Activated T-cell treated with anti-CD3 and anti-CD28 coated beads, Interleukin-2, amount 50 U/mL, for 4 hours (primary cell): ENCODE data around the gene CDH24. TPM values are rescaled to one million over a fixed set of nuclear protein-coding genes. Genes with fewer than 3 reads are reported as not detected.

Experiments
- ATAC-seq, 2 donors: fragments of 200-7000 bp; cut with Tn5 transposase; one replicate each; pipeline ENCODE4 v1.10.0; 2021
- DNase-seq: peaks from one replicate; pipeline ENCODE4 v3.0.0-alpha.2; 2020
- H3K27me3 Mint-ChIP-seq: one replicate; pipeline ENCODE4 v1.8.0; 2021; ENCODE audit warnings: low read depth, mixed read lengths
- H3K36me3 Mint-ChIP-seq: one replicate; pipeline ENCODE4 v1.8.0; 2022; ENCODE audit warnings: mixed read lengths; ENCODE audit not compliant: insufficient read depth
- H3K4me1 Mint-ChIP-seq: one replicate; pipeline ENCODE4 v1.8.0; 2021; ENCODE audit warnings: low read depth, mixed read lengths
- H3K4me3 Mint-ChIP-seq: one replicate; pipeline ENCODE4 v1.8.0; 2021; ENCODE audit warnings: mild to moderate bottlenecking, moderate library complexity, mixed read lengths
- H3K9me3 Mint-ChIP-seq: one replicate; pipeline ENCODE4 v1.8.0; 2021; ENCODE audit warnings: mixed read lengths
- total RNA-seq, 3 donors: library from RNA; stranded (reverse); gene quantifications; one replicate each; pipeline ENCODE4 v1.2.1, GENCODE V29; 2021

CDH24 gene
- total RNA-seq, 3 donors from 2014 or later: 0.51 to 0.87 (median 0.65) TPM

DNA sequence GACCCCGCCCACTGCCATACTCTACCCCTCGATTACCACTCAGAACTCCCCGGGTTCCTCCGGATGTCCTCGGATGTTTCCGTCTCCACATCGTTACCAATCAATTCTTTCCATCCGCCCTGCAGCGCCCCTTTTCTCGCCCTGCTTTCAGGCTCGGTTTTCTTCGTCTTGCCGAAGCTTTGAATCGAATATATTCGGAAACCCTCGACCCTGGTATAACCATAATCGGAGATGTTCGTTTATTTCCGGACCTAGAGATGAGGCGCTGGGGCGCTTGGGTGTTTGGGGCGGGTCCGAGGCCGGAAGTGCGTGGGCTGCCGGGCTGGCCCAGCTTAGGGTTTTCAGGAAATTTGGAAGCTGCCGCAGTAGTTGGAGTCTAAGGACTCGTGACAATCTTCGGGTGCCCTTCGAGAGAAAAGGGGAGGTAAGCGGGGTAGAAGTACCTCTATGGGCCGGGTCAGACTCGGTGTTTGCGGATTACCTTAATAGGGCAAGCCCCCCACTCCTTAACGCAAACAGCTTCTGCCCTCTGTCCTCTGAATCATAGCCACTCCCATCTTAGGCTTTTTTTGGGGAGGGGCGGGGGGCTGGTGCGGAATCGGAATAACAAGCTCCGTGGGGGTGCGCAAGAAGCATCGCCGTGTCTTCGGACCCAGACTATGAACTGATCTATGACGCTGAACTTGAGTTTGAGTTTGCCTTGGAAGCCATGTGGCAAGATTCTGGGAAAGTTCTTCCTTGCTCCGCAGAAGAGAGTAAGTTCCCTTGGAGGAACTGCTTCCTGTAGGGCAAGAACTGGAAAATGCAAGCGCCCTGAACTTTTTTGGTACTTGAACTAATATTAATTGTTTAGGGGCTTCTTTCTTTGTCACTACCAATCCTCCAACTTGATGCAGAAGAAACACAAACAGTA lies 38.1 kb upstream of the CDH24 start, which contains the start of gene C14orf119:
TSS of gene C14orf119 (plus strand) at position 310 of the 913 bp plus-strand sequence. CDS start 2,154 bp downstream, outside the sequence.
- ATAC-seq (peak; percentile 88 to 91), DNase-seq (peak; percentile 99)
- H3K4me1 Mint-ChIP-seq: peaks cover 47% of the 10 kb centered on the region
- no peaks in the 10 kb centered on the region for H3K9me3 Mint-ChIP-seq
- H3K36me3 Mint-ChIP-seq: peaks cover 25% of the 10 kb centered on the region
- H3K4me3 Mint-ChIP-seq: no peak within 1 kb of the TSS
- no peaks in the 10 kb centered on the region for H3K27me3 Mint-ChIP-seq

DNA sequence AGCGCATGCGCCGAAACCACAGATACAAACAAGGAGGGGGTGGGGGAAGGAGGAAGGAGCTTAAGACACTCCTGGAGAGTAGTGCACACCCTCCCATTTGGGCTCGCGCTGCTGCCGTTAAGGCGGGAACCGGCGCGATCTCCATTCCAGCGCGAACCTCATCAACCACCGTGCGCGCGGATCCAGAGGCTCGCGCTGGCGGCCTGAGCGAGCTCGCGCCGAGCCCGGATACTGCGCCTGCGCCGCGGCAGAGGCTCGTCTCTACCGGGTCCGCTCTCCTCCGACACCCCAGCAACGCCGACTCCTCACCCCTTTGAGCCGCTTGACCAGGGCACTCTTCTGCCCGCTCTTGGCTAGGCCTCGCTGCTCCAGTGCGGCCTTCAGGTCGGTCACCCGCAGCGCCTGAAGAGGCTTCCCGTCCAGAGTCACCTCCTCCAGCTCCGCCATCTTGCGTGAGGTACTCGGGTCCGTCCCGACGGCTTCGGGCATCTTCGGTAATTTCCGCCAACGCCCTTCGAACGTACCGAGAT lies 37.4 kb upstream of the CDH24 start, which contains the start of gene ACIN1:
TSS of gene ACIN1 (minus strand) at position 471 of the 530 bp plus-strand sequence. CDS start at position 447, 24 bp downstream.
- H3K4me1 Mint-ChIP-seq: peaks cover 51% of the 10 kb centered on the region
- DNase-seq (peak; percentile 62), ATAC-seq (peak; percentile 51 to 55)
- H3K4me3 Mint-ChIP-seq: no peak within 1 kb of the TSS
- peaks cover 32% of the 10 kb centered on the region for H3K36me3 Mint-ChIP-seq
- H3K9me3 Mint-ChIP-seq: no peaks in the 10 kb centered on the region
- H3K27me3 Mint-ChIP-seq: no peaks in the 10 kb centered on the region

DNA sequence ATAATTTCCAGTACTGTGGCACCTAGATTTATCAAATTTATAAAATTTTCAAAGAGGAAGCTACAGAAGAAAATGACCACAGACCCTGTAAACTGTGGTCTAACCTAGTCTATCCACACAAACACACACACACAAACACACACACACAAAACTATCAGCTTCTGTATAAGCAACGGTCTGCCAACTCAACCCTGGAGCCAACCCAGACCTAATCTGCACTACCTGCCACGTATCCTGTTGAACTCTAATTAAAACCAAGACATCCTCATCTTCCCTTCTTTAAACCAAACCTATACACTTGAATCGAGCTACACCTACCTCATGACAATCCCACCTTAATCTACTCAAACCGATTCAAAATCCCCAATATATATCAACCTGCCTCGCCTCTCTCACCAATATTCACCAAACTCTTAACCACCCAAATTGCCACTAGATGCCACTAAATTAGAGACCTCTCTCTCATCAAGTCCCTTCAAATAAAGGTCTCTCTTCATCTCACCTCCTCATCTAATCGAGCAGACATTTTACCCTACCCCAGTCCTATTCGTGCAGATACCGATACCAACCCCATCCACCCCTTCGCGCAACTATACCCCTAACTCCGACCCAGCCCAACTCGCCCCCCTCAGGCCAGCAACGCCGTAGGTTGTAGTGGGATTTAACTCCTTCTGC lies 36.8 kb upstream of the CDH24 start:
- H3K4me3 Mint-ChIP-seq: no peak overlapping the region
- peaks cover 52% of the 10 kb centered on the region for H3K4me1 Mint-ChIP-seq
- ATAC-seq (no peak), DNase-seq (no peak)
- H3K27me3 Mint-ChIP-seq: no peaks in the 10 kb centered on the region
- H3K9me3 Mint-ChIP-seq: no peaks in the 10 kb centered on the region
- H3K36me3 Mint-ChIP-seq: peaks cover 35% of the 10 kb centered on the region

DNA sequence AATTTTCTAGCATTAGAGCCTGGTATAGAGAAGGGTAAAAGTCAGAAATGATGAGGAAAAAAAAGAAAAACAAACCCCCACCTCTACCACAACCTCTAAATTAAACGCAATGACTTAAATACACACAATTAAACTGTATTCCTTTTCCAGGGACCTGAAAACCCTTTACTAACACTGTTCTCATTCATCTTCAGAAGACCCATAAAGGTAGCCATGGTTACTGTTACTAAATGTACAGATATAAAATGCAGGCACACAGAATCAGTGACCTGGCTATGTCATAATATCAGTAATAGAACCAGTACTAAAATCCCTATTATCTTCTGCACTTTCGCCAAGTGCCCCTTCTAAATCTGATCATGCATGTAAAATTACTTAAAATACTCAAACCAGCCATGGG lies 36.2 kb upstream of the CDH24 start:
- Mint-ChIP-seq H3K36me3 (peaks cover 33% of the 10 kb centered on the region), H3K9me3 (no peaks in the 10 kb centered on the region), H3K4me1 (peaks cover 52% of the 10 kb centered on the region), H3K4me3 (no peak overlapping the region), H3K27me3 (no peaks in the 10 kb centered on the region)
- DNase-seq (no peak), ATAC-seq (no peak)

DNA sequence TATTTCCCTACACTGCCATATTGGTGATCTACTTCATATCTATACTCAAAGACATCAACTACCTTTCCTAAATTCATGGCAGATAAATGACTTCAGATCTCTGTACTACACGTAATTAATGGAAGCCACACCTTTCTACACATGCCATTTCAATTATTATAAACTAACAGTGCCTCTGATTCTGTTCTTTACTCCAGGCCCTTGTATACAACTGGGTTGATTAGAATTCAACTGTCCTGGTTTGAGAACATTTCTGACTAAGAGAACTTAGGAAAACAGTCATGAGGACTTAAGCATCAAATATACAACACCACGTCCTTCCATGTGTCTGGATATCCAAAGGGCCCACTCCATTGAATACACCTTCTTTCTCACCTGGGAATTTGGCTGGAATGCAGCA lies 35.8 kb upstream of the CDH24 start:
- ATAC-seq (no peak), DNase-seq (no peak)
- no peak overlapping the region for H3K4me3 Mint-ChIP-seq
- H3K9me3 Mint-ChIP-seq: no peaks in the 10 kb centered on the region
- H3K4me1 Mint-ChIP-seq: peaks cover 51% of the 10 kb centered on the region
- peaks cover 32% of the 10 kb centered on the region for H3K36me3 Mint-ChIP-seq
- H3K27me3 Mint-ChIP-seq: no peaks in the 10 kb centered on the region

DNA sequence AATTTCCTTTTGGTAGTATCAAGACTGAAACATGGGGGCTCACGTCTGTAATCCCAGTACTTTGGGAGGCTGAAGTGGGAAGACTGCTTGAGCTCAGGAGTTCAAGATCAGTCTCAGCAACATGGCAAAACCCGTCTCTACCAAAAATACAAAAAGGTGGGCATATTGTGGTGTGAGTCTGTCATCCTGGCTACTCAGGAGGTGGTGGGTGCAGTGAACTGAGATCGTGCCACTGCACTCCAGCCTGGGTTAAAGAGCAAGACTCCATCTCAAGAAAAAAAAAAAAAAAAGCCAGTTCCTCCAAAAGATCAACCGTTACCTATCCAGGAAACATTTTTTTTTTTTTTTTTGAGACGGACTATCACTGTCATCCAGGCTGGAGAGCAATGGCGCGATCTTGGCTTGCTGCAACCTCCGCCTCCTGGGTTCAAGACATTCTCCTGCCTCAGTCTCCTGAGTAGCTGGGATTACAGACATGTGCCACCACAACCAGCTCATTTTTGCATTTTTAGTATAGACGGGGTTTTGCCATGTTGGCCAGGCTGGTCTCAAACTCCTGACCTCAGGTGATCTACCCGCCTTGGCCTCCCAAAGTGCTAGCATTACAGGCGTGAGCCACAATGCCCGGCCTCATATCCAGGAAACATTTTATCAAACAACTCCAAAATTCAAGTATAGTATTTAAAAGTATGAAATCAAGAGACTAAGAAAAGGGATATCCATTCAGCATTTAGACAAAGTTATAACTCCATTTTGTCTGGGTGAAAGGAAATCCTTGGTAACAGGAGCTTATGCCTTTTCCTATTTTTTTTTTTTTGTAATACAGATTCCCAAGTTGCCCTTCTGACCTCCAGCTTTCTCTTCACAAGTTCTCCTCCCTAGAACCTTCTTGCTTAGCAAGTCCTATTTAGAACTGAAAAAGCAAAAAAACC lies 34.2 kb upstream of the CDH24 start:
- H3K4me3 Mint-ChIP-seq: no peak overlapping the region

DNA sequence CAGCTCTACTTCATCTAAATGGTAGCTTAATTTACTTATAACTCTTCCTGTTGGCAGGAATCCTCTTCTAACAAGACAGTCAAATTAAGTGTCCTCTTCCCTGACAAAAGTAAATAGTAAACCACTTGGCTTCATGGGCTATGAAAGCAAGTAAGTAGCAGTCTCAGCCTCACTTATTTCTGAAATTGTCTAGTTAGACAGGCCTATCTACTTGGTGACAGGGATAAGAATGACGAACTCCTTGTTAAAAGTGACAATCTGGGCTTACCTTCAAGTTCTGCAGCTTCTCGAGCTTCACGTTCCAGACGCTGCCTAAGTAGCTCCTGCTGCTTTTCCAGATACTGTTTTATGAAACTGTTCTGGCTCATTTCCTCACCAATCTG lies 32.9 kb upstream of the CDH24 start:
- no peaks in the 10 kb centered on the region for H3K27me3 Mint-ChIP-seq
- H3K36me3 Mint-ChIP-seq: peaks cover 45% of the 10 kb centered on the region
- peaks cover 57% of the 10 kb centered on the region for H3K4me1 Mint-ChIP-seq
- DNase-seq (no peak), ATAC-seq (no peak)
- no peak overlapping the region for H3K4me3 Mint-ChIP-seq
- no peaks in the 10 kb centered on the region for H3K9me3 Mint-ChIP-seq

More for the DNA sequence above, 34.2 kb upstream of the CDH24 start:
- H3K27me3 Mint-ChIP-seq: no peaks in the 10 kb centered on the region
- peaks cover 36% of the 10 kb centered on the region for H3K36me3 Mint-ChIP-seq
- ATAC-seq: no peak
- no peak for DNase-seq
- peaks cover 48% of the 10 kb centered on the region for H3K4me1 Mint-ChIP-seq
- H3K9me3 Mint-ChIP-seq: no peaks in the 10 kb centered on the region

DNA sequence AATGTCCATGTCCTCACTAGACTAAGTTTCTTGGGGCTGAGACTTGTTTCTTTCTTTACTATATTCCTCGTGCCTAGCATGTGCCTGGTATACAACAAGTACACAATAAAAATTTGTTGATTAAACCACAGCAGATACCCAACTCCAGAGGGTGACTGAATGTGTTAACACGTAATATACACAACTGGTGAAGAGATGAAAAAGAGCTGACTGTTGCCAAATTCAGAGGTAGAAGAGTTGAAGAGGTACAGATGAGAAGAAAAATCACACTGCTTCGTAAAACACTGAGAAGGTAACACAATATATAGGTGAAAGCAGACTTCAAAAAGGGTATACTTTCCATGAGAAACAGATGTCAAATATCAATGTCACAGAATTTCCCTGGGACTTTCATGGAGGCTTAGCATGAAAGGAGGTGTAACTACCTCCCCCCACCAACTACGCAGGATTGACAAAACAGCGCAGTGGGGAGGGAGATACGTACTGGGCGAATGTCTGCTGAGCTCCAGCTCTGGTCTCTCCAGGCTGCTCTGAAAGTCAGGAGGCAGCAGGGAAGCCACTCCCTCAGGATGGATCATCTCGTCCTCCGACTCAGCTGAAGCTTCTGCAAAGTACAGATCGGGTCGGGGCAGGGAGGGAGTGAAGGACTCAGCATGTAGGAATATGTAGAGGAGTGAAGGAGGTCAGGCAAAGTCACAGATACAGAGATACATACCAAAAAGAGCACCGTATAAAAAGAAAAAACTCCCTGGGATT lies 32.4 kb upstream of the CDH24 start:
- Mint-ChIP-seq H3K4me3 (no peak overlapping the region), H3K4me1 (peaks cover 63% of the 10 kb centered on the region), H3K36me3 (peaks cover 47% of the 10 kb centered on the region), H3K9me3 (no peaks in the 10 kb centered on the region), H3K27me3 (no peaks in the 10 kb centered on the region)
- DNase-seq (no peak), ATAC-seq (no peak)

DNA sequence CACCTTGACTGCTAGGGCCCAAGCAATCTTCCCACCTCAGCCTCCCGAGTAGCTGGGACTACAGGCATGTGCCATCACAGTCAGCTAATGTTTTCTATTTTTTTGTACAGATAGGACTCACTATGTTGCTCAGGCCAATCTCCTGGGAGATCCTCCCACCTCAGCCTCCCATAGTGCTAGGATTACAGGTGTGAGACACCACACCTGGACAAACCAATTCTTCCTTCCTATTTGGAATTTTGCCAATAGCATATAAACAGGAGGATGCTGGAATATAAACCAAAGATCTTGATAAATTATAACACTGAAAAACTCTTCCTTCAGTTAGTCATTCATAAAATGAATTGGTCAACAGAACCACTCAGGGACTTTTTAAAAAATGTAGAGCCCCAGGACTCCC lies 29.2 kb upstream of the CDH24 start:
- H3K27me3 Mint-ChIP-seq: no peaks in the 10 kb centered on the region
- H3K9me3 Mint-ChIP-seq: no peaks in the 10 kb centered on the region
- peaks cover 41% of the 10 kb centered on the region for H3K36me3 Mint-ChIP-seq
- H3K4me1 Mint-ChIP-seq: peaks cover 44% of the 10 kb centered on the region
- ATAC-seq: no peak
- DNase-seq: no peak
- H3K4me3 Mint-ChIP-seq: no peak overlapping the region

DNA sequence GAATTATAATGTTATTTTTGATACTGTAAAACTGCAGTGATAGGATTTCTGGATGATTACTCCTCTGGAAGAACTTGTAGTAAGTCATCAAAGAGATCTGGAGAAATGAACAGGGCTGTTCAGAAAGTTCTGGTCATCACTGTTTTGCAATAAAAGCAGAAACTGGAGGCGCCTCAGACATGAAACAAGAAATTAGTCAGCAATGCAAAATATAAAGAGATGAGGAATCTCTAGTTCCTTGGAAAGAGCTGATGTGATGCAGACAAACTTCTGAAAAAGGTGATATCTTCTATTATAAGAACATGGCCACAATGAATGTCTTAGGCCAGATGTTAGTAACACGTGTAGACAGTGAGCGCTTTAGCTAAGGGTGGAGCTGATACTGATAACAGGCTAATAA lies 28.1 kb upstream of the CDH24 start:
- Mint-ChIP-seq H3K4me1 (peaks cover 45% of the 10 kb centered on the region), H3K27me3 (no peaks in the 10 kb centered on the region), H3K4me3 (peak overlapping the region; percentile 6), H3K9me3 (no peaks in the 10 kb centered on the region), H3K36me3 (peaks cover 47% of the 10 kb centered on the region)
- DNase-seq: no peak
- peak; percentile 83 to 90 for ATAC-seq

DNA sequence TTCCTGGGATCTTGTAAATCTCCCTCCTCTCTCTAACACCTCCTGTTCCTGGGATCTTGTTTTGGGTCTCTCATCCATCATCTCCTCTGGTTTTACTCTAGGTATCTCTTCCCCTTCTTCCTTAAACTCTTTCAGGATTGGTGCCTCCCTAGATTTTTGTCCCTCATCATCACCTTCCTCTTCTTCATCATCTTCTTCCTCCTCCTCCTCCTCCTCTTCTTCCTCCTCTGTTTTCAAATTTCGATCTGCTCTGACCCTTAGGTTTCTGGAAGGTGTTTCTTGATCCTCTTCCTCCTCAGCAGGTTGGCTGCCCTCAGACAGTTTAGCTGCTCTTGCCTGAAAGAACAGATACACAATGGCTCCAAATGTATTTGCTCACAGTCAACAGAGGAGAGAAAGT lies 23.2 kb upstream of the CDH24 start:
- Mint-ChIP-seq H3K27me3 (no peaks in the 10 kb centered on the region), H3K4me3 (no peak overlapping the region), H3K4me1 (peaks cover 17% of the 10 kb centered on the region), H3K9me3 (no peaks in the 10 kb centered on the region), H3K36me3 (peaks cover 45% of the 10 kb centered on the region)
- DNase-seq (no peak), ATAC-seq (no peak)

DNA sequence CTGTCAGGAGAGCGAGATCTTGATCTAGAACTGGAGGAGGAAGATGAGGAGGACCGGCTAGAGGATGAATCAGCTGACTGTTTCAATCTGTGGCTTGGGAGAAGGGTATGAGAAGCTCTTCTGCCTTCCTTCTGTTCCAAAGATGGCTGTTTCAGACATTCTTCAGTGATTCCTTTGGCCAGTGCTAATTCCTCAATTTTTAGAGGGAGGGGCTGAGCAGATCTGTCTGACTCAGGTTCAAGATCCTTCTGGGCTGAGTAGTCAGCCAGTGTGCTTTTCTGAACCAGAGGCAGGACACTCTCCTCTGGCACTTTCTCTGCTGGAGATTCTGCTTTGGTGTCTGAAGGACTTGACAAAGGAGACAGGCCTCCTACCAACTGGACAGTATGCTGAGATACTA lies 22.4 kb upstream of the CDH24 start:
- H3K27me3 Mint-ChIP-seq: no peaks in the 10 kb centered on the region
- no peaks in the 10 kb centered on the region for H3K9me3 Mint-ChIP-seq
- DNase-seq (no peak), ATAC-seq (no peak)
- no peak overlapping the region for H3K4me3 Mint-ChIP-seq
- peaks cover 12% of the 10 kb centered on the region for H3K4me1 Mint-ChIP-seq
- peaks cover 43% of the 10 kb centered on the region for H3K36me3 Mint-ChIP-seq

DNA sequence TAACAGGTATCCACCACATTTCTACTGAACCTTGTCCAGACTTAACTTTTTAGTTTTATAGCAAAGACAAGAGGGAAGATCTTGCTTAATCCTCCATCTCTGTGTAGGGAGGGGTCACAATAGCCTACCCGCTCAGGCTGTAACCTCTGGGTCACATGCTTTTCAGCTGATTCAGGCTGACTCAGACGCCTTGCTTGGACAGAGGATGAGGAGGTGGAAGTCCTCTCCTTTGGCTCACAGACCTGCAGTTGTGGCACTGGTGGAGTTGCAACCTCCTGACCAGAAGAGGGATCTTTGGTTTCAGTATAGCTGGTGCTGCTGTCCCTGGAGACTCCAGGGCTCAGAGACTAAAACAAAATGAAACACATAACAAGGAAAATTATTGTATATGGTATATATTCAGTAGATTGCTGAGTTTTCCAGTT lies 21.4 kb upstream of the CDH24 start:
- H3K36me3 Mint-ChIP-seq: peaks cover 40% of the 10 kb centered on the region
- H3K4me3 Mint-ChIP-seq: no peak overlapping the region
- peaks cover 9% of the 10 kb centered on the region for H3K4me1 Mint-ChIP-seq
- H3K9me3 Mint-ChIP-seq: no peaks in the 10 kb centered on the region
- ATAC-seq: no peak
- no peak for DNase-seq
- no peaks in the 10 kb centered on the region for H3K27me3 Mint-ChIP-seq
